Measurements from ENCODE around the gene ELMOD1. TPM values are rescaled to one million over a fixed set of nuclear protein-coding genes. Genes with fewer than 3 reads are reported as not detected.
A peak's percentile ranks its signal among the peaks of the same experiment; 100 is the strongest.

The ELMOD1 gene
- total RNA-seq, 2 donors from 2014 or later: not detected

GRCh38 chr11:107598225-107599139 is 7.5 kb downstream of the ELMOD1 start:
- ATAC-seq (replicated peaks): peak; percentile 51
- no peak overlapping the region for H3K27ac Mint-ChIP-seq
- no peaks in the 10 kb centered on the region for H3K36me3 Mint-ChIP-seq (ENCODE audit: low read depth)
- no peak overlapping the region for H3K4me3 Mint-ChIP-seq
- peaks cover 6% of the 10 kb centered on the region for H3K4me1 Mint-ChIP-seq
- H3K27me3 Mint-ChIP-seq: peaks cover 46% of the 10 kb centered on the region
- no peaks in the 10 kb centered on the region for H3K9me3 Mint-ChIP-seq

GRCh38 chr11:107605061-107606006 is 14.4 kb downstream of the ELMOD1 start:
- Mint-ChIP-seq H3K4me1 (no peaks in the 10 kb centered on the region), H3K36me3 (ENCODE audit: low read depth) (no peaks in the 10 kb centered on the region), H3K27ac (no peak overlapping the region), H3K9me3 (no peaks in the 10 kb centered on the region), H3K4me3 (no peak overlapping the region), H3K27me3 (peaks cover 55% of the 10 kb centered on the region)
- no peak for ATAC-seq (replicated peaks)

- Mint-ChIP-seq H3K27ac (no peak overlapping the region), H3K4me1 (no peaks in the 10 kb centered on the region), H3K4me3 (no peak overlapping the region), H3K27me3 (peaks cover 54% of the 10 kb centered on the region), H3K9me3 (no peaks in the 10 kb centered on the region), H3K36me3 (ENCODE audit: low read depth) (no peaks in the 10 kb centered on the region)
- ATAC-seq (replicated peaks): no peak
Measured at GRCh38 chr11:107606141-107606540, 15.2 kb downstream of the ELMOD1 start.

GRCh38 chr11:107608809-107609208 is 17.9 kb downstream of the ELMOD1 start:
- Mint-ChIP-seq H3K27me3 (peaks cover 40% of the 10 kb centered on the region), H3K4me3 (no peak overlapping the region), H3K4me1 (no peaks in the 10 kb centered on the region), H3K36me3 (ENCODE audit: low read depth) (no peaks in the 10 kb centered on the region), H3K9me3 (no peaks in the 10 kb centered on the region), H3K27ac (no peak overlapping the region)
- no peak for ATAC-seq (replicated peaks)

GRCh38 chr11:107609400-107610218 is 18.7 kb downstream of the ELMOD1 start:
- Mint-ChIP-seq H3K36me3 (ENCODE audit: low read depth) (no peaks in the 10 kb centered on the region), H3K4me3 (no peak overlapping the region), H3K4me1 (no peaks in the 10 kb centered on the region), H3K27ac (no peak overlapping the region), H3K27me3 (peaks cover 36% of the 10 kb centered on the region), H3K9me3 (no peaks in the 10 kb centered on the region)
- no peak for ATAC-seq (replicated peaks)

GRCh38 chr11:107612445-107612844 is 21.5 kb downstream of the ELMOD1 start:
- Mint-ChIP-seq H3K27ac (no peak overlapping the region), H3K9me3 (no peaks in the 10 kb centered on the region), H3K4me3 (no peak overlapping the region), H3K36me3 (ENCODE audit: low read depth) (no peaks in the 10 kb centered on the region), H3K27me3 (peaks cover 27% of the 10 kb centered on the region), H3K4me1 (no peaks in the 10 kb centered on the region)
- no peak for ATAC-seq (replicated peaks)

- Mint-ChIP-seq H3K9me3 (no peaks in the 10 kb centered on the region), H3K27ac (no peak overlapping the region), H3K4me3 (no peak overlapping the region), H3K27me3 (peaks cover 38% of the 10 kb centered on the region), H3K4me1 (no peaks in the 10 kb centered on the region), H3K36me3 (ENCODE audit: low read depth) (no peaks in the 10 kb centered on the region)
- ATAC-seq (replicated peaks): no peak
Measured at GRCh38 chr11:107619926-107620325, 29.0 kb downstream of the ELMOD1 start.

GRCh38 chr11:107621081-107621480 is 30.1 kb downstream of the ELMOD1 start:
- H3K4me1 Mint-ChIP-seq: no peaks in the 10 kb centered on the region
- H3K27ac Mint-ChIP-seq: no peak overlapping the region
- H3K9me3 Mint-ChIP-seq: no peaks in the 10 kb centered on the region
- ATAC-seq (replicated peaks): no peak
- no peak overlapping the region for H3K4me3 Mint-ChIP-seq
- H3K36me3 Mint-ChIP-seq (ENCODE audit: low read depth): no peaks in the 10 kb centered on the region
- peaks cover 45% of the 10 kb centered on the region for H3K27me3 Mint-ChIP-seq

- Mint-ChIP-seq H3K4me1 (no peaks in the 10 kb centered on the region), H3K27me3 (peaks cover 45% of the 10 kb centered on the region), H3K4me3 (no peak overlapping the region), H3K36me3 (ENCODE audit: low read depth) (no peaks in the 10 kb centered on the region), H3K27ac (no peak overlapping the region), H3K9me3 (no peaks in the 10 kb centered on the region)
- ATAC-seq (replicated peaks): no peak
Measured at GRCh38 chr11:107623183-107623582, 32.2 kb downstream of the ELMOD1 start.

- Mint-ChIP-seq H3K4me3 (no peak overlapping the region), H3K27me3 (peaks cover 49% of the 10 kb centered on the region), H3K36me3 (ENCODE audit: low read depth) (no peaks in the 10 kb centered on the region), H3K9me3 (no peaks in the 10 kb centered on the region), H3K4me1 (no peaks in the 10 kb centered on the region), H3K27ac (no peak overlapping the region)
- ATAC-seq (replicated peaks): no peak
Measured at GRCh38 chr11:107624983-107625684, 34.2 kb downstream of the ELMOD1 start.

GRCh38 chr11:107625685-107625989 is 34.7 kb downstream of the ELMOD1 start:
- no peak overlapping the region for H3K27ac Mint-ChIP-seq
- no peaks in the 10 kb centered on the region for H3K36me3 Mint-ChIP-seq (ENCODE audit: low read depth)
- peaks cover 49% of the 10 kb centered on the region for H3K27me3 Mint-ChIP-seq
- ATAC-seq (replicated peaks): no peak
- H3K4me1 Mint-ChIP-seq: no peaks in the 10 kb centered on the region
- H3K4me3 Mint-ChIP-seq: no peak overlapping the region
- no peaks in the 10 kb centered on the region for H3K9me3 Mint-ChIP-seq

GRCh38 chr11:107631043-107631442 is 40.1 kb downstream of the ELMOD1 start:
- H3K36me3 Mint-ChIP-seq (ENCODE audit: low read depth): no peaks in the 10 kb centered on the region
- H3K9me3 Mint-ChIP-seq: no peaks in the 10 kb centered on the region
- no peak overlapping the region for H3K4me3 Mint-ChIP-seq
- no peaks in the 10 kb centered on the region for H3K4me1 Mint-ChIP-seq
- no peak for ATAC-seq (replicated peaks)
- H3K27ac Mint-ChIP-seq: no peak overlapping the region
- H3K27me3 Mint-ChIP-seq: peaks cover 24% of the 10 kb centered on the region

GRCh38 chr11:107631931-107632330 is 41.0 kb downstream of the ELMOD1 start:
- no peaks in the 10 kb centered on the region for H3K9me3 Mint-ChIP-seq
- H3K4me3 Mint-ChIP-seq: no peak overlapping the region
- no peaks in the 10 kb centered on the region for H3K4me1 Mint-ChIP-seq
- ATAC-seq (replicated peaks): no peak
- H3K27me3 Mint-ChIP-seq: peaks cover 26% of the 10 kb centered on the region
- H3K36me3 Mint-ChIP-seq (ENCODE audit: low read depth): no peaks in the 10 kb centered on the region
- H3K27ac Mint-ChIP-seq: no peak overlapping the region

GRCh38 chr11:107646783-107647182 is 55.8 kb downstream of the ELMOD1 start:
- ATAC-seq (replicated peaks): no peak
- no peaks in the 10 kb centered on the region for H3K9me3 Mint-ChIP-seq
- no peak overlapping the region for H3K4me3 Mint-ChIP-seq
- H3K4me1 Mint-ChIP-seq: no peaks in the 10 kb centered on the region
- H3K27ac Mint-ChIP-seq: no peak overlapping the region
- peaks cover 25% of the 10 kb centered on the region for H3K27me3 Mint-ChIP-seq
- no peaks in the 10 kb centered on the region for H3K36me3 Mint-ChIP-seq (ENCODE audit: low read depth)
